ENCODE measurements around the gene NF1.

NF1 gene

DNA sequence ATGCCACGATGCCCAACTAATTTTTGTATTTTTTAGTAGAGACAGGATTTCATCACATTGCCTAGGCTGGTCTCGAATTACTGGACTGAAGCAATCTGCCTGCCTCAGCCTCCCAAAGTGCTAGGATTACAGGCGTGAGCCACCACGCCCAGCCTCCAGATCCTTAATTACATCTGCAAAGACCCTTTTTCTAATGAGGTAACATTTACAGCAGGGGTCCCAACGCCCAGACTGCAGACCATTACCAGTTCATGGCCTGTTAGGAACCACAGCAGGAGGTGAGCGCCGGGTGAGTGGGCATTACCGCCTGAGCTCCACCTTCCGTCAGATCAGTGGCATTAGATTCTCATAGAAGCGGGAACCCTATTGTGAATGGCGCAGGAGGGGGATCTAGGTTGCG lies 292.7 kb downstream of the NF1 start:
- TF ChIP-seq, protein P1, sequence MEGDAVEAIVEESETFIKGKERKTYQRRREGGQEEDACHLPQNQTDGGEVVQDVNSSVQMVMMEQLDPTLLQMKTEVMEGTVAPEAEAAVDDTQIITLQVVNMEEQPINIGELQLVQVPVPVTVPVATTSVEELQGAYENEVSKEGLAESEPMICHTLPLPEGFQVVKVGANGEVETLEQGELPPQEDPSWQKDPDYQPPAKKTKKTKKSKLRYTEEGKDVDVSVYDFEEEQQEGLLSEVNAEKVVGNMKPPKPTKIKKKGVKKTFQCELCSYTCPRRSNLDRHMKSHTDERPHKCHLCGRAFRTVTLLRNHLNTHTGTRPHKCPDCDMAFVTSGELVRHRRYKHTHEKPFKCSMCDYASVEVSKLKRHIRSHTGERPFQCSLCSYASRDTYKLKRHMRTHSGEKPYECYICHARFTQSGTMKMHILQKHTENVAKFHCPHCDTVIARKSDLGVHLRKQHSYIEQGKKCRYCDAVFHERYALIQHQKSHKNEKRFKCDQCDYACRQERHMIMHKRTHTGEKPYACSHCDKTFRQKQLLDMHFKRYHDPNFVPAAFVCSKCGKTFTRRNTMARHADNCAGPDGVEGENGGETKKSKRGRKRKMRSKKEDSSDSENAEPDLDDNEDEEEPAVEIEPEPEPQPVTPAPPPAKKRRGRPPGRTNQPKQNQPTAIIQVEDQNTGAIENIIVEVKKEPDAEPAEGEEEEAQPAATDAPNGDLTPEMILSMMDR (IDR thresholded peaks at IDR 0.05; ENCODE audit: low read depth, low read length, missing control alignments), result no peak

GRCh38 chr17:31388351-31388750 lies 293.6 kb downstream of the NF1 start:
- in situ Hi-C loops (cut with HindIII; ENCODE audit: low sequenced_read_pairs), result no loop called here
- TF ChIP-seq, protein P1 (IDR thresholded peaks at IDR 0.05; ENCODE audit: low read depth, low read length, missing control alignments), result no peak
- H3K4me3 ChIP-seq (ENCODE audit: low read depth, low read length), result no peak overlapping the region
- DNase-seq (ENCODE audit: low read depth), result no peak

More for the DNA sequence above, 292.7 kb downstream of the NF1 start:
- H3K4me3 ChIP-seq (ENCODE audit: low read depth, low read length), result no peak overlapping the region
- in situ Hi-C loops (cut with HindIII; ENCODE audit: low sequenced_read_pairs), result no loop called here
- DNase-seq (ENCODE audit: low read depth), result no peak

DNA sequence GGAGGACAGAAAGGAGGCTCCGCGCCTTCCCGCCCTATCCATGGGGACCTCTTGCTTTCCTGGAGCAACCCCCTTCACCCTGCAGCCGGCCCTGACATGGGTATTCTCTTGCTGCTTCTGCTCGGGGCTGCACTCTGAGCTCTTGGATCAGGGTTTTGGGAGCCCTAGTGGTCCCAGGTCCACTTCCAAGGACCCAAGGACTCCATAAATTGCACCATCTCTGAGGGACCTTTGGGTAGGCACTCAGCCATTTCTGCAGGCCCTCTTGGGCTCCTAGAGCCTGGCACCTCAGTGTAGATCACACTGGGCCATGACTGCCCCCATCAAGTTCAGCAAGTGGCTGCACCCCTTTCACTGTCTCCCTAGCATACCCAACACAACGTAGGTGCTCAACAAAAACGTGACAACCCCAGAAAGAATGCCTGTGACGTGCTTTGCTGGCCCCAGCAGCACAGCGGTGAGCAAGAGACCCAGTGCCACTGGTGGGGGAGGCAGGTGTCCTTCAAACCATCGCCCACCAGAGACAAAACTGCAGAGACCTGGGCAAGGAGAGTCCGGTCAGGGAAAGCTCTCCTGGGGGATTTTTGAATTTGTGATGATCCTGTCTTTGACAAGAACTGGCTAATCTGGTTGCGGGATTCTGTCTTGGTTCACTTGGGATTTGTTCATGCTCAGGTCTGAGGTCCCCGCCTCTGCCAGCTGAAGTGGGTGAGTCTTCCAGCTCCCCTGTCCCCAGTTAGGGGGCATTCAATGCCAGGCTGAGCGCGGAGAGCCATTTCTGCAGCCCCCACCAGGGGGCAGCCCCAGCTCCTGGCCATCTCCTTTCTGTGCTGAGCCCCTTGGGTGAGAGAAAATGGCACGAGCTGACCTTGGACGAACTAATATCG lies 294.2 kb downstream of the NF1 start:
- in situ Hi-C loops (cut with HindIII; ENCODE audit: low sequenced_read_pairs), result no loop called here
- H3K4me3 ChIP-seq (ENCODE audit: low read depth, low read length), result no peak overlapping the region
- no peak for DNase-seq (ENCODE audit: low read depth)
- TF ChIP-seq, protein P1 (IDR thresholded peaks at IDR 0.05; ENCODE audit: low read depth, low read length, missing control alignments), result peak; percentile 83

DNA sequence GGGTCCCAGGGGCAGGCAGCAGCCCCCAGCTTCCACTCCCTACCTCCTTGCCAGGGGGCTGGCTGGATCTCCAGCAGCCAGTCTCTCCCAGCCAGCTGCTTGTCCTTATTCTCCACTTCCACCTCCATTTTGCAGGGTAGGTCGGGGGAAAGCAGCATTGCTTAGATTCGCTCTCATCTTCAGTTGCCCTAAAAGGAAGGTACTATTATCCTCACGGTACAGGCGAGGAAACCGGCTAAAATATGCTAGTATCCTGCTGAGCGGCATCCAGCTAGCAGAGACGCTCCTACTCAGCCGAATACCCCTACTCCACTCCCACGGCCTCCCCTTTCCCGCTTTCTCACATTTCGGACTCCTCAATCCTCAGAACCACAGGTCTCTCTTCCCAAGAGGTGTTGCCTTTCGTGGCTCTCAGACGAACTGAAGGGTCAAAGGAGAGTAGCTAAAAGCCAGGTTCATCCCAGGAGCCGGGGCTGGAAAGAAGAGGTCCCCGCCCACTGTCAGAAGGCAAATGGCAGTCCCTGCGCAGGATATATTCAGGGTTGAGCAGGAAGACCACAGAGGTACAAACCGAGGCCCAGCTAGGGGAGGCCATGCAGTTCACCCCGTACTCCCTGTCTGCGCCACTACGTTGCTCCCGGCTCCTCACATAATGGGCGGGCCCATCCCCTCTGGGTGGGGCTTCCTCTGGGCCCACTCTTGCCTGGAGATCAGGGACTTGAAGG lies 295.0 kb downstream of the NF1 start:
- in situ Hi-C loops (cut with HindIII; ENCODE audit: low sequenced_read_pairs), result no loop called here
- H3K4me3 ChIP-seq (ENCODE audit: low read depth, low read length), result no peak overlapping the region
- TF ChIP-seq, protein P1 (IDR thresholded peaks at IDR 0.05; ENCODE audit: low read depth, low read length, missing control alignments), result no peak
- DNase-seq (ENCODE audit: low read depth), result no peak

GRCh38 chr17:31390426-31390747 lies 295.6 kb downstream of the NF1 start:
- H3K4me3 ChIP-seq (ENCODE audit: low read depth, low read length), result no peak overlapping the region
- TF ChIP-seq, protein P1 (IDR thresholded peaks at IDR 0.05; ENCODE audit: low read depth, low read length, missing control alignments), result no peak
- in situ Hi-C loops (cut with HindIII; ENCODE audit: low sequenced_read_pairs), result no loop called here
- DNase-seq (ENCODE audit: low read depth), result no peak

DNA sequence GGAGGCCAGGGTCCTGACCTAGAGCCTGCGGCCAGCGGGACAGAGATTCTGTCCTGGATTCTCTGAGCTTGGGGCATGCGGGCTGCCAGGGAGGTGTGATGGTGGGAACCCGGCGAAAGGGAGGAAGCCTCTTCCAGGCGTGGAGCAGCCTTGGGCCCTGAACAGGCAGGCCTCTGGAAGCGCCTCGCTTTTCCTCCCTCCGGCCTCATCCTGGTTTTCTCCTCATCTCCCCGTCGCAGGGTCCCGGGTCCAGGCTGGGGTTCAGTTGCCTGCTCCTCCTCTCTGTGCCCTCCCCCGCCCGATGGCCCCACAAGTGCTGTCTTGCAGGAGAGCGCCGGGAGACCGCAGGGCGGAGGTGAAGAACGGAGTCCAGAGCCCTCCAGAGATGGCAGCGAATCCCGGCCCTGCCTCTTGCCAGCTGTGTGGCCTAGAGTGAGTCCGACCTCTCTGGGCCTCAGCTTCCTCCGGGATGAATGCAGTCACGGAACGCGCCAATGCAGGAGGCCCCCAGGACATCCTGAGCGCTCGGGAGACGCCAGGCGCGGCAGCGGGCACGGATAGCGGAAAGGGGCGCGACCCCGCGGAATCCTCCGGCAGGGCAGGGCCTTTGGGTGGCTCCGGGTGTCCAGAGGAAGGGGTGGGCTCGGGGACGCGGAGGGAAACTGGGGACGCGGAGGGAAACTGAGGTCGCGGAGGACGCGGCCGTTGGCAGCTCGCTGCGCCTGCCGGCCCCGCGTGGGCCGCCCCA lies 296.1 kb downstream of the NF1 start:
- no peak for DNase-seq (ENCODE audit: low read depth)
- peak overlapping the region; percentile 41 for H3K4me3 ChIP-seq (ENCODE audit: low read depth, low read length)
- in situ Hi-C loops (cut with HindIII; ENCODE audit: low sequenced_read_pairs), result no loop called here
- TF ChIP-seq, protein P1 (IDR thresholded peaks at IDR 0.05; ENCODE audit: low read depth, low read length, missing control alignments), result no peak

Data from astrocyte of the cerebellum (primary cell).